Measurements from ENCODE around the gene ATP4B. TPM values are rescaled to one million over a fixed set of nuclear protein-coding genes. Genes with fewer than 3 reads are reported as not detected.

The ATP4B gene
- total RNA-seq, 2 donors from 2014 or later: not detected

DNA sequence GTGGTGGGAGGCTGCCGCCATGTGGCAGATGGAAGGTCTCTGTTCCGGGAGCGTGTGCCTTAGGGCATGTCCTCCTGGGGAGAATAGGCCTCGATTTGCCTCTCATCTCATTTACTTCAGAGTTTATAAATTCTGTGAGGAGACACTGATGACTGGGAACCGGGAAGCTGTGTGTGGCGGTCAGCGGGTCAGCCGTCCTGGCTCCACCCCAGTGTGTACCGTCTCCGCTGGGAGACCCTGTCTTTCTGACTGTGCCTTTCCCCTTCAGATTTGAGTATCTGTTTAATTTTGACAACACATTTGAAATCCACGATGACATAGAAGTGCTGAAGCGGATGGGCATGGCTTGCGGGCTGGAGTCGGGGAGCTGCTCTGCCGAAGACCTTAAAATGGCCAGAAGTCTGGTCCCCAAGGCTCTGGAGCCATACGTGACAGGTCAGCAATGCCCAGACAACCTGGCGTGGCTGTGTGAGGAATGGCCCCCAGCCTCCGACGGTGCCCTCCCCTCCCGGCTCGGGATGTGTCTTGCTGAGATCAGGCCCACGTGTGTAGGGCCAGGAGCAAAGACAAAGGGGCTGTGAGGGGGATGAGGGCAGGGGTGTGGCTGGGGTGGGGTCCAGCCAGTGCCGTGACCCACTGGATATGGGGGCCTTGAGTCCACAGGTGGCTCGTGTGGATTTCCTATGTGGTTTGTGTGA is 21.6 kb downstream of the ATP4B start:
- H3K4me1 ChIP-seq: no peaks in the 10 kb centered on the region
- no peaks in the 10 kb centered on the region for H3K27me3 ChIP-seq
- peaks cover 78% of the 10 kb centered on the region for H3K36me3 ChIP-seq
- no peak for TF ChIP-seq CTCF (IDR thresholded peaks at IDR 0.05)
- H3K9me3 ChIP-seq: no peaks in the 10 kb centered on the region
- no peak for DNase-seq (ENCODE audit: low spot score)
- no peak overlapping the region for H3K4me3 ChIP-seq
- no peak overlapping the region for H3K27ac ChIP-seq

DNA sequence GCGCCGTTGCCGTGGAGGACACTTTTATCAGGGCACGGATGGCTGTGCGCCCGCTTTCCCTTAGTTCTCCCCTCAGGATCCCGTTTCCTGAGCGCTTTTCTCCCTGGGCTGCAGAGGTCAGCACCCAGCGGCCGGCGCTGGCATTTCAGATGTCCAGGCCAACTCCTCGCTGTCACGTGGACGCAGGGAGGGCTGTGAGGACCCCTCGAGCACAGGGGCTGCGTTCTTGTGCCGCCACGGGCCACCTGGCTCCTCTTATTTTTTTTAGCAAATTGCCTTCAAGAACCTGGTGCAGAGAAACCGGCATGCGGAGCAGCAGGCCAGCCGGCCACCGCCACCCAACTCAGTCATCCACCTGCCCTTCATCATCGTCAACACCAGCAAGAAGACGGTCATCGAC is 22.3 kb downstream of the ATP4B start:
- DNase-seq (ENCODE audit: low spot score): no peak
- Histone ChIP-seq H3K27ac (no peak overlapping the region), H3K36me3 (peaks cover 78% of the 10 kb centered on the region), H3K27me3 (no peaks in the 10 kb centered on the region), H3K4me1 (no peaks in the 10 kb centered on the region), H3K4me3 (no peak overlapping the region), H3K9me3 (no peaks in the 10 kb centered on the region)
- no peak for TF ChIP-seq CTCF (IDR thresholded peaks at IDR 0.05)

DNA sequence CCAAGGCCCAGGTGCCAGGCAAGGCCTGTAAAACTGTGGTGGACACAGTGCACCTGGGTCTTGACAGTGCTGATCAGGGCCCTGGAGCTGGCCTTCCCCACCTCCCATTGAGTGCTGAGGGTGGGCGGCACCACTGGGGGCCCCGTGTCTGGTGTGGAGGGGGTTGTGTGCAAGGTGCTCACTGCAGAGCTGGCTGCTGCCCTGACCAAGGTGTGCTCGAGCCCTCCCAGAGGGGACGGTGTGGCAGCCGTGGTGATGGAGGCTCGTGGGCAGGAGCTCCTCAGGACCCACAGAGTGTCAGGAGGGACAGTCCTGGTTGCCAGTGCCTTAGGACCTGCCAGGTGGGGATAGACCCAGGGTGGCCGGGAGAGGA is 23.0 kb downstream of the ATP4B start:
- no peak for DNase-seq (ENCODE audit: low spot score)
- H3K4me1 ChIP-seq: no peaks in the 10 kb centered on the region
- H3K36me3 ChIP-seq: peaks cover 71% of the 10 kb centered on the region
- no peak overlapping the region for H3K4me3 ChIP-seq
- no peaks in the 10 kb centered on the region for H3K9me3 ChIP-seq
- H3K27ac ChIP-seq: no peak overlapping the region
- H3K27me3 ChIP-seq: no peaks in the 10 kb centered on the region
- TF ChIP-seq CTCF (IDR thresholded peaks at IDR 0.05): no peak

- no peak for TF ChIP-seq CTCF (IDR thresholded peaks at IDR 0.05)
- peaks cover 65% of the 10 kb centered on the region for H3K36me3 ChIP-seq
- DNase-seq (ENCODE audit: low spot score): no peak
These were observed 23.5 kb downstream of the ATP4B start for GRCh38 chr13:113634279-113635047.

GRCh38 chr13:113633485-113633873 is 24.5 kb downstream of the ATP4B start:
- H3K27me3 ChIP-seq: no peaks in the 10 kb centered on the region
- no peak overlapping the region for H3K4me3 ChIP-seq
- no peaks in the 10 kb centered on the region for H3K9me3 ChIP-seq
- H3K36me3 ChIP-seq: peaks cover 65% of the 10 kb centered on the region
- TF ChIP-seq CTCF (IDR thresholded peaks at IDR 0.05): no peak
- H3K27ac ChIP-seq: no peak overlapping the region
- no peak for DNase-seq (ENCODE audit: low spot score)
- no peaks in the 10 kb centered on the region for H3K4me1 ChIP-seq

More at GRCh38 chr13:113634279-113635047, 23.5 kb downstream of the ATP4B start:
- Histone ChIP-seq H3K9me3 (no peaks in the 10 kb centered on the region), H3K27me3 (no peaks in the 10 kb centered on the region), H3K4me3 (no peak overlapping the region), H3K27ac (no peak overlapping the region), H3K4me1 (no peaks in the 10 kb centered on the region)

Data from right atrium auricular region (tissue), 2 donors.